ENCODE data around the gene ACTR1B.

GRCh38 chr2:97664636-97664970, 759 bp upstream of the ACTR1B start:
- TF ChIP-seq POLR2A (IDR thresholded peaks at IDR 0.05; ENCODE audit: low read depth, low read length) = no peak
- TF ChIP-seq CTCF (conservative IDR thresholded peaks at IDR 0.05; ENCODE audit: low read depth, low read length) = no peak
- no peak for TF ChIP-seq SMC3 (IDR thresholded peaks at IDR 0.05; ENCODE audit: low read depth, low read length)
- no peak for TF ChIP-seq CEBPB (IDR thresholded peaks at IDR 0.05; ENCODE audit: low read depth, low read length)
- TF ChIP-seq CHD1 (IDR thresholded peaks at IDR 0.05; ENCODE audit: low read depth, low read length) = no peak
- TF ChIP-seq, protein P1, sequence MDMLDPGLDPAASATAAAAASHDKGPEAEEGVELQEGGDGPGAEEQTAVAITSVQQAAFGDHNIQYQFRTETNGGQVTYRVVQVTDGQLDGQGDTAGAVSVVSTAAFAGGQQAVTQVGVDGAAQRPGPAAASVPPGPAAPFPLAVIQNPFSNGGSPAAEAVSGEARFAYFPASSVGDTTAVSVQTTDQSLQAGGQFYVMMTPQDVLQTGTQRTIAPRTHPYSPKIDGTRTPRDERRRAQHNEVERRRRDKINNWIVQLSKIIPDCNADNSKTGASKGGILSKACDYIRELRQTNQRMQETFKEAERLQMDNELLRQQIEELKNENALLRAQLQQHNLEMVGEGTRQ (IDR thresholded peaks at IDR 0.05; ENCODE audit: low read depth, low read length) = no peak
- TF ChIP-seq RAD21 (IDR thresholded peaks at IDR 0.05; ENCODE audit: low read length) = no peak
